Measurements from ENCODE around the gene CDR2.
"Not testable (repeated sequence)": the region's sequence is repeated elsewhere in the genome, so short reads cannot be mapped to it uniquely, and the experiment has no call there.

CDR2 gene

DNA sequence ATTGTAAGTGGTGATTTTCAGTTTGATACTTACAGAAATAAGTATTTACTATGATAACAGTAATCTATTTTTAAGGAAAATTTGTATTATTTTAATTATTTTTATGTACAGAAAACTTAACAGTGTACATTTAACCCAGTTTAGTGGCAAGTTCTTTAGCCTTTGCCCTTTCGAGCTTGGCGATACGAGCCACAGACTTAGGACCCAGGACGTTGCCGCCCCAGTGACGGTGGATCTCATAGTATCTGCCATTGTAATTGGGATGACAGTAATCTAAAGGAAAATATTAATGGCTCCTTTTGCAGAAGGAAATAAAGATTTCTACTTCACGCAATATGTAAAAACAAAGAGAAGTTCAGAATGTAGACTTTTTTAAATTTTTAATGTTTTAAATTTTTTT lies 5.2 kb upstream of the CDR2 start:
- DNase-seq, result no peak

DNA sequence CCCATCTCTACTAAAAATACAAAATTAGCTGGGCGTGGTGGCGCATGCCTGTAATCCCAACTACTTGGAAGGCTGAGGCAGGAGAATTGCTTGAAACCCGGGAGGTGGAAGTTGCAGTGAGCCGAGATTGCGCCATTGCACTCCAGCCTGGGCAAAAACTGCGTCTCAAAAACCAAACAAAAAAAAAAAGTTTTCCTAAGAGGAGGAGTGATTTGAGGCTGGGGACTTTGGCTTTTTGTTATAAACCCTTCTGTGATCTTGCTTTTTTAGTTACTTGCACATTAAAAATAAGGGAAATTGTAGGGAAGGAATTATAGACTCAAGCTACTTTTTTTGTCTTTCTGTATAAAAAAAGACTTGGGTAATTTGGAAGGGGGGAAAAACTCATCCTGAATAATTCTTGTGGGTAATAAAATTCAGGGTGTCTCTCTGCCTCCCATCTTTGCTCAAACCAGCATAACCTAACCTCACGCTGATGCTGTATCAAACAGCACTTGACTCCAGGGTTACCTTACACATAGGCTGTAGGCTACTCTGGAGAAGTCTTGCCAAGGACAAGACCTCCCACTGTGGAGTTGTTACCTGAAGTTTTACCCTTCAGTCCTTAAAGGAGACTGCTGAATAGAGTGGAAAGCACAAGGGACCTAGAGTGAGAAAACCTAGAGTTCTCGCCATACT lies 1.7 kb upstream of the CDR2 start:
- no peak for DNase-seq

DNA sequence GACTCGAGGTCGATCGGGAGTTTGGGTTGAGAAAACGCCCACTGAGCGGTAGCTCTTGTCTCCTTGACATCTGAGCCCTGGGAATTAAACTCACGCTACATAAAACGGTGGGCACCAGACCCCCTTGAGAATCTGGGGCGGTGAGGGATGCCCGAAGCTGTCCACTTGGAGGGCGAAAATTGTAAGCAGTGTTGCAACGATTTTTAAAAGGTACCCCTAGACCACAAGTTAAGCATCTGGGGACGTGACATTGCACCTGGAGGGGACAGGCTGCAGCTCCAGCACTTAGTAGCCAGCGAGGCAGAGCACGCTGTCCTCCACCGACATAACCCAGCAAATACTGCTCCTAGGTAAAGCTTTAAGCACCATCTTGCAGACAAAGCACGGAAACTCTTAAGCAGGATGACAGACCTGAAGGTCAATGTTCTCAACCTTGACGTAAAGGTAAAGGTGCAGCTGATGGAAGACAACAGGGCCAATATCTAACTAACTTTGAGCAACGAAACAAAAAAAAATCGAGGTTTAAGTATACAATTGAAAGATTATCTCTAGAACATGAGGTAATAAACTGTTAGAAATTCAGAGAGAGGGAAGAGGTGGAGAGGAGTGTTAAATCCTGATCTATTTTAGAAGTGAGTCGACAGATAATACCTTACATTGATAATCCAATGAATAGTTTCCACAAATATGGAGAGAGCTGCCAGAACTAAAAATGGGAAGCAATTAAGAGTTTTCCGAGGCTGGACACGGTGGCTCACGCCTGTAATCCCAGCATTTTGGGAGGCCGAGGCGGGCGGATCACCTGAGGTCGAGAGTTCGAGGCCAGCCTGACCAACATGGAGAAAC lies 921 bp upstream of the CDR2 start:
- DNase-seq, result no peak

GRCh38 chr16:22373662-22374310 lies 633 bp downstream of the CDR2 start:
- DNase-seq, result peak; percentile 90

DNA sequence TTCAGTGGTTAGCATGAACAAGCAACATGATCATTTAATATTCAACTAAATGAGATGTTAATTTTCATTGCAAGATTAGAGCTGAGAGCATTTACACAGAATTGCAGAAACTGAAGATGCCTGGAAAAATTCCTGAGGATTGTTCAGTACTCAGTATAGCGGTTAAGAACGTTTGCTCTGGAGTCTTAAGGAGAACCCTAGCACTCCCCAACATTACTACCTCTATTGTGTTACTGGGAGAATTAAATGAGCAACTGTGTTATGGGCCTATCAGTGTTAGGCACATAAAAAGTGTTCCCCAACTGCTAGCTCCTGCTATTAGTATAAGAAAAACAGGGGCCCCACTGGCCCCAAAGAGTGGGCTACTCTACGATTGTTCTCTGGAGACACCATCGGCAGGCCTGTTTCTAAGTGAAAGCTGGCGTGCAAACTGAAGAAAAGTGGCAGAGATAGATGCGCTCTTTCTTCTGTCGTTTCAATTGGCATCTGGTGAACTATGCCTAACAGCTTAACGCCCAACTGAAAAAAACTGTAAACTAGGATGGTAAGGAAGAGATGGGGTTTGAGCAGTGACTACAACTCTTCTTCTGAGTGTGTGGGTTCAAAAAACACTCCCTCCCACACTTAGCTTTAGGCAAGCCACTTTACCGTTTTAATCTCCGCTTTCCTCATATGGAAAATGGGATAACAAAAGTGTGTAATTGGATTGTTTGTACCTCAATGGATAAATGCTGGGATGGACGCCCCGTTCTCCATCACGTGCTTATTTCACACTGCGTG lies 1.3 kb downstream of the CDR2 start:
- DNase-seq, result no peak

GRCh38 chr16:22370038-22370820 lies 4.2 kb downstream of the CDR2 start:
- no peak for DNase-seq

GRCh38 chr16:22369221-22369811 lies 5.1 kb downstream of the CDR2 start:
- no peak for DNase-seq

DNA sequence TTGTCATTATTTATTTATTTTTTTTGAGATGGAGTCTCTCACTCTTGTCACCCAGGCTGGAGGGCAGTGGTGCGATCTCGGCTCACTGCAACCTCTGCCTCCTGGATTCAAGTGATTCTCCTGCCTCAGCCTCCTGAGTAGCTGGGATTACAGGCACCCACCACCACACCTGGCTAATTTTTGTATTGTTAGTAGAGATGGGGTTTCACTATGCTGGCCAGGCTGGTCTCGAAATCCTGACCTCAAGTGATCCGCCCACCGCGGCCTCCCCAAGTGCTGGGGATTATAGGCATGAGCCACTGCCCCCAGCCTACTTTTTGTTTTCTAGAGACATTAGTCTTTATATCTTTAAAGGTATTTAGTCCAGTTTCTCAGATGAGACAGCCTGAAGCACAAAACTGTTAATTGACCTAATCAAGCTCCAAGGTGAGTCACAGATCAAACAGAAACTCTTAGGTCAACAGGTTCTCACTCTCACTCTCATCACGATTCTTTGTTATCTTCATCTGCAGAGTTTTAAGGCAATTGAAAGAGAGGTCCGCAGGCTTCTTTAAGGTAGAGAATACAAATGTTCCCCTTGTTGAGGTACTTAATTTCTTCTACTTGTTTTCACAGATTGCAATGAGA lies 6.1 kb downstream of the CDR2 start:
- DNase-seq, result not testable (repeated sequence)

- no peak for DNase-seq
Measured at GRCh38 chr16:22366889-22367288, 7.5 kb downstream of the CDR2 start.

- no peak for DNase-seq
Measured at GRCh38 chr16:22366371-22366770, 8.0 kb downstream of the CDR2 start.

DNA sequence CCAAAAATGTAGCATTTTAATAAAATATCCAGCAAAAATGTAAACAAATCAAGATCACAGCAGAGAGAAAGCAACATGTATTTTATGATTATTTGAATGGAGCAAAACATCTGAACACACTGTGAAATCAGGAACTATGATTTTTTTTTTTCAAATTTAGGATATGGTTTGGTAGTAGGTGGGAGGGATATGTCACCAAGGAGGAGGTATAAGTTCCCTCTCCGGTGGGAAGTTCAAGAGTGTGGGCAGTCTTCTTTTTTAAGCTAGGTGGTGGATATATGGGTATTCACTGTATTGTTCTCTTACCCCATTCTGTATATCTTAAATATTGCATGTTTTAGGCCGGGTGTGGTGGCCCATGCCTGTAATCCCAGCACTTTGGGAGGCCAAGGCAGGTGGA lies 10.2 kb downstream of the CDR2 start:
- DNase-seq, result no peak

- no peak for DNase-seq
Measured at GRCh38 chr16:22360963-22361659, 13.3 kb downstream of the CDR2 start.

- DNase-seq, result no peak
Measured at GRCh38 chr16:22359679-22360078, 14.7 kb downstream of the CDR2 start.

DNA sequence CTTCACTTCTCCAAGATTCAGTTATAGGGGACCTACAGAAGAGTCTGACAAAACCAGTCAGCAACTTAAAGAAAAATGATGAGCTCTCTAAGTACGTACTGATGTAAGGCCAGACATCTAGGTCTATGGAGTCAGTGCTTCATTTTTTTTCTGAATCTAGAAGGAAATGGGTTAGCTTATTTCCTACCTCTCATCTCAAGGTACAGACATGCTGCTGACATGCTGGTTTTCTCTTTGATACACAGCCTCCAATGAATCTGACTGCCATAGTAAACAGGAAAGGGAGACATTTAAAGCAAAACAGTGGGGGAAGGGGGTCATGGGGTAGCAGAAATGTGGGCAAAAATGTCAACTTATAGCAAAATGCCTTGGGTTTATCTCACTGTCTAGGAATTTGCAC lies 16.4 kb downstream of the CDR2 start:
- no peak for DNase-seq

DNA sequence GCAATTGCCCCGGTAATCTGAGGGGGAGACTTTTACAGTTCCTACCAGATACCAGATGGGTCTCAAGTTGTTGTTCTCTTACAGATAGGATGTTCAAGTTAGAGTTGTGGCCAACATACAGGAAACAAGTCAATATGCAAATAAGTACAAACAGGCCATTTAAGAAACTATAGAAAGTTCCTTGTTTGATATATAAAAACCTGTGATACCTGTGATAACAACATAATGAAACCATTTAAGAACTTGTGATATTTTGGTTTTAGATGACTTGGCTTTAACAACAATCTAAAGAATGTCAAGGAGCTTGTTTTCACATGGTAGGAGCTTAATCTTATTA lies 16.8 kb downstream of the CDR2 start:
- no peak for DNase-seq

DNA sequence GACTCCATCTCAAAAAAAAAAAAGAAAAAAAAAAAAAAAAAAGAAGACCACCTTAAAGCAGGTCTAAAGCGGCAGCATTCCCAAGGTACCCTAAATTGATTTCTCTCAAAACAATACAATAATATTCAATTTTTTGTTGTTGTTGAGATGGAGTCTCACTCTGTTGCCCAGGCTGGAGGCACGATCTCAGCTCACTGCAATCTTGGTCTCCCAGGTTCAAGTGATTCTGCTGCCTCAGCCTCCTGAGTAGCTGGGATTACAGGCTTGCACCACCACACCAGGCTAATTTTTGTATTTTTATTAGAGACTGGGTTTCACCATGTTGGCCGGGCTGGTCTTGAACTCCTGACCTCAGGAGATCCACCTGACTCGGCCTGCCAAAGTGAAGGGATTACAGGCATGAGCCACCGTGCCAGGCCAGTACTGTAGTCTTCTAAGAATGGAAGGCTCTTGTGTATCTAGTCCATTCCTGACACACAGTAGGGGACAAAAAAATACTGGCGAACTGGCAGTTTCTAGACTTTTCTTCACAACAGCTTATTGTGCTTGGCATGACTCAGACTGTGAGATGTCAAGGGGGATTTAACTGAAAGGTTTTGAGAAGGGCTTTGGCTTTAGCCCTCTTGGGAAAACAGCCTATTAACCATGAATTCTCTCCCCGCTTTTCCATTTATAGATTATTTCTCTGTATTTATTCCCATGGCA lies 17.3 kb downstream of the CDR2 start:
- DNase-seq, result no peak

- no peak for DNase-seq
Measured at GRCh38 chr16:22355487-22355908, 18.9 kb downstream of the CDR2 start.

DNA sequence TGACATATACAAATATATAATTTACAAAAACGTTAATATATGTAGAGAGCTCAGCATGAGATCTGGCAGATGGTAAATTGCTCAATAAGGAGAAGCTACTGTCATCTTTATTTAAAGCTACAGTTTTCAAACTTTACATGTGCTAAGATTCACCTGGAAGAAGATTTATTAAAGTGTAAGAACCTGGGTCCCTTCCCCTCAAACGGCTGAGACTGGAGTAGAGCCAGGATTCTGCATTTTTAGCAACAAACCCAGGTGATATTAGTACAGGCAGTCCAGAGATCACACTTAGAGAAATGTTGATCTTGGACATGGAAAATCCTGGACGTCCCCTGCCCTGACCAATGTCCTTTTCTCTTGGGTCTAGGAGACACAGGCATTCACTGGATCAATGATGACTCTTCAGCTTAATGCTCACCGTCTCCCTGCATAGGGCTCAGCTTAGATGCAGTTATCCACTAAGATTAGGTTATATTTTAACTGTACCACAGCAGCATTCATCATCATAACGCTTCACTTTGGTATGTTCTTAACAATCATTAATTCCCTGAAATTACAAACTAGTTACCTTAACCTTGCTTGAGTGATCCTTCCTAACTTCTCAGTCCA lies 20.4 kb downstream of the CDR2 start:
- DNase-seq, result no peak
